HG03520 (cell line): ENCODE results near the gene ZNF775.

Experiments
- ATAC-seq: cut with Tn5 transposase; IDR thresholded peaks from one replicate; pipeline ENCODE4 v1.9.1; 2021; ENCODE audit warnings: mild to moderate bottlenecking, moderate library complexity; ENCODE audit not compliant: unreplicated experiment

ZNF775 gene

DNA sequence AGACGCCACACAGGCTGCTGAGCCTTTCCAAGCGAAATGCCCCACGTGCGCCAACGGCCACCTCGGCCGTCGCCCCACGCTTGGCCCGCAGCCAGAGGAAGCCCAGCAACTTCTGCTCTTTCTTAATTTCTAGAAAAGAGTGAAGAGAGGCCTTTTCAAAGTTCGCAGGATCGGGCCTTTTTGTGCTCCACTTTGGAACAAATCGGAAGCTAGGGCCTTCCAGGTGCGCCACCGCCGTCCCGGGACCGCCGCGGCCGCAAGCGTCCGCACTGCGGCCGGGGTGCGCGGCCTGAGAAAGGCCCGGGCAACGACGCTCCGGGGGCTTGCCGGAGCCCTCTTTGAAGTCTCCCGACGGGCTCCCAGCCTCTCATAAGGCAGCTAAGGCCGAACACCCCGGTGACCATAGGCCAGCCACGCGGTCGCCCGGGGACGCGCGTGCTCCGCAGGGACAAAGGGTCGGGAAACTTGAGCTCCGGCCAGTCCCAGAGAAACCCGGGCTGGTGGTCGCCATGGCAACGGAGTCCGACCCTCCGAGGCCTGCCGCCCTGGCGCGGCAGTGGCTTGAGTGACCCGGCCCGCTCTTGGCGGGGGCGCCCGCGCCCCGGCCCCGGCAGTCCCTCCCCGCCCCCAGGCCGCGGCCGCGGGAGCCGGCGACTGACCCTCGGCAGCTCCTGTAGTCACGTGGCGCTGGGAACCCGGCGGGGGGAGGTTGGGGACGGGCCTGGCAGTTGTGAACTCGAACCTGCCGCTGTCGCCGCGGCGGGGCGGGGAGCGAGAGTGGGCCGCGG lies 10.8 kb upstream of the ZNF775 start, which contains the start of gene REPIN1:
TSS of gene REPIN1 (plus strand) at position 727 of the 788 bp plus-strand sequence. CDS start 890 bp downstream, outside the sequence.
- peak; percentile 54 for ATAC-seq

DNA sequence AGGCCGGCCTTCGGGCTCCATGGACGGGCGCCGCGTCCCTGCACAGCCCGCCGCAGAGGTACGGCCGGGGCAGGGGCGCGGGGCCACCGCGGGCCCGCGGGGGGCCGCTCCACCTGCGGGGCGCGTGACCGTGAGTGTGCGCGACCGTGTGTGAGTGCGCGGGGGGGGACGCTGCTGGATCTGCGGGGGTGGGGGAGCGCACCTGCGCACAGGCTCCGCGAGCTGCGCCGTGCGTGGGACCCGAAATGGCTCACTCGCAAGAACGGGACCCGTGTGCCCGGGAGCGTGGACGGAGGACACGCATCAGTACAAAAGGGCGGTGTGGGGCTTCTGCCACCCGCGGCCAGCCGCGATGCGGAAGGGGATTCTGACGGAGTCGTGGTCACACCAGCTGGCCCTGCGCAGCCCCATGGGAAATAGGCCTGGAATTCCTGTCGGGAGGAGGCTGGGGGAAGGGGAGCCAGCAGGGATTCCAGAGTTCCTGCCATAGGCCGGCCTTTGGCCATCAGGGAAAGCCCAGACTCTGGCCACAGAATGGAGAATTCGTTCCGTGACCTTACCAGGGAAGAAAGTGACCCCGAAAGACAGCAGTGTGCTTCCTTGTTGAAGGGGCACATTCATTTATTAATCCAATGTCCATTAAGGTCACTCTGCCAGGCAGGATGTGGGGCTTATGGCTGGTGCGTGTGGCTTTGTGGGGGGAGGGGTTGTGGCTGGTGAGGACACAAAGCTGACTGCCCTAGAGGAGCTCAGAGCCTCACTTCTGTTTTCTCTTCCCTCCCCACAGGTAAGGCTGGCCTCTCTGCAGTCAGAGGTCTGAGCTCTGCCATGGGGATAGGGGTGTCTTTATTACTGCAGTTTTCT lies 10.0 kb upstream of the ZNF775 start:
- no peak for ATAC-seq

DNA sequence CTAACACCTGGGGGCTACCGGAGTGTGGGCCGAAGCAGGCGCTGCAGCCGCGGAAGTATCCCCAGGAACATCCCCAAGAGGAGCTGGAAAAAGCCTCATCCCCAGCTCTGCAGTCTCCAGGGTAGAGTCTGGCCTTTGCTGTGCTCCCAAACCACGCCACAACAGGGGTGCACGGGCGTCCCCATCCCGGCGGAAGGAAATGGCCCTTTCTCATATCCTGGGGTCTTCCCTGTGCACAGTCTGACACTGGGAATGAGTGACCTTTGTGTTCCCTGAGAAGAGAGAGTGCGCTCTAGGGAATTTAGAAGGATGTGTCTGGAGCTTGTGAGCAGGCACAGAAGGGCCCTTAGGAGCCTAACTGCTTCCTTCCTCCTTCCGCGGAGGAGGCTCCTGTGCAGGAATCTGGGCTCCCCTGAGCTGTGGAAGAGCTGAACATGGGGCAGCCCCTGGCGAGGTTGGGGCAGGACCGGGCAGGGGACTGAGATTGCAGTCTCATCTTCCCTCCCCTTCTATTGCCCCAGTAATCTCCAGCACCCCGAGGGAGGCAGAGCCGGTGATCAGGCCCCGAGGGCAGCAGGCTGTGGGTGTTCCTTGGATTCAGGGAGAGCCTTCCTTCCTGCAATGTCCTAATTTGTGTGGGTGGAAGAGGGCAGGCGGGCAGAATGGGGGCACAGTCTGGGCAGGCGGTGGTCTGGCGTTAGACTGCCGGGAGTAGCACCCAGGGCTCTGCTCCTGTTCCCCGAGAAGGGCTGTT lies 9.2 kb upstream of the ZNF775 start:
- ATAC-seq = no peak

DNA sequence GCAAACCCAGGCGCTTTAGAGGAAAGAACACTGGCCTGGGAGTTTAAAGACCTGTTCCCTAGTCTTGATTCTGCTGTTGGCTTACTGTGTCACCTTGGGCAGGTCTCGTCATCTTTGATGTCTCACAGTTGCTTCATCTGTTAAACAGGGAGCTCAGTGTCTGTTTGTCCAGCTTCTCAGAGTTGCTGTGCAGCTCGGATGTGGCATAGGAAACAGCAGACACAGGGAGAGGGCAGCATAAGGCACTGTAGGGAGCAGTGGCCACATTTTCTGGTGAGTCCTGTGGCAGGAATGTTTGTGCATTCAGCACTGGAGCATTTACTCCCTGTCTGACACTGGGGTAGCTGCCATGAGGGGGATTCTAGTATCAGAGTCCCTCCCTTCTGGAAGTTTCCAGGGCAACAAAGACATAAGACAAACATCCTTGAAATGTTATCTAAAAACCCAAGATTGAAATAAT lies 8.5 kb upstream of the ZNF775 start:
- no peak for ATAC-seq

DNA sequence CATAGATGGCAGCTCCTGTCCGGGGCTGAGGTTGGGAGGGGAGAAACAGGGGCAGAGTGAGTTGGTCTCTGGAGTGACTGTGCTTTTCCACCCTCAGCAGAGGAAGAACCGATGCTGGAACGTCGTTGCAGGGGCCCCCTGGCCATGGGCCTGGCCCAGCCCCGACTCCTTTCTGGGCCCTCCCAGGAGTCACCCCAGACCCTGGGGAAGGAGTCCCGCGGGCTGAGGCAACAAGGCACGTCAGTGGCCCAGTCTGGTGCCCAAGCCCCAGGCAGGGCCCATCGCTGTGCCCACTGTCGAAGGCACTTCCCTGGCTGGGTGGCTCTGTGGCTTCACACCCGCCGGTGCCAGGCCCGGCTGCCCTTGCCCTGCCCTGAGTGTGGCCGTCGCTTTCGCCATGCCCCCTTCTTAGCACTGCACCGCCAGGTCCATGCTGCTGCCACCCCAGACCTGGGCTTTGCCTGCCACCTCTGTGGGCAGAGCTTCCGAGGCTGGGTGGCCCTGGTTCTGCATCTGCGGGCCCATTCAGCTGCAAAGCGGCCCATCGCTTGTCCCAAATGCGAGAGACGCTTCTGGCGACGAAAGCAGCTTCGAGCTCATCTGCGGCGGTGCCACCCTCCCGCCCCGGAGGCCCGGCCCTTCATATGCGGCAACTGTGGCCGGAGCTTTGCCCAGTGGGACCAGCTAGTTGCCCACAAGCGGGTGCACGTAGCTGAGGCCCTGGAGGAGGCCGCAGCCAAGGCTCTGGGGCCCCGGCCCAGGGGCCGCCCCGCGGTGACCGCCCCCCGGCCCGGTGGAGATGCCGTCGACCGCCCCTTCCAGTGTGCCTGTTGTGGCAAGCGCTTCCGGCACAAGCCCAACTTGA lies 7.8 kb upstream of the ZNF775 start:
- ATAC-seq = no peak

- no peak for ATAC-seq
Observed at GRCh38 chr7:150371996-150372270, 7.2 kb upstream of the ZNF775 start.

DNA sequence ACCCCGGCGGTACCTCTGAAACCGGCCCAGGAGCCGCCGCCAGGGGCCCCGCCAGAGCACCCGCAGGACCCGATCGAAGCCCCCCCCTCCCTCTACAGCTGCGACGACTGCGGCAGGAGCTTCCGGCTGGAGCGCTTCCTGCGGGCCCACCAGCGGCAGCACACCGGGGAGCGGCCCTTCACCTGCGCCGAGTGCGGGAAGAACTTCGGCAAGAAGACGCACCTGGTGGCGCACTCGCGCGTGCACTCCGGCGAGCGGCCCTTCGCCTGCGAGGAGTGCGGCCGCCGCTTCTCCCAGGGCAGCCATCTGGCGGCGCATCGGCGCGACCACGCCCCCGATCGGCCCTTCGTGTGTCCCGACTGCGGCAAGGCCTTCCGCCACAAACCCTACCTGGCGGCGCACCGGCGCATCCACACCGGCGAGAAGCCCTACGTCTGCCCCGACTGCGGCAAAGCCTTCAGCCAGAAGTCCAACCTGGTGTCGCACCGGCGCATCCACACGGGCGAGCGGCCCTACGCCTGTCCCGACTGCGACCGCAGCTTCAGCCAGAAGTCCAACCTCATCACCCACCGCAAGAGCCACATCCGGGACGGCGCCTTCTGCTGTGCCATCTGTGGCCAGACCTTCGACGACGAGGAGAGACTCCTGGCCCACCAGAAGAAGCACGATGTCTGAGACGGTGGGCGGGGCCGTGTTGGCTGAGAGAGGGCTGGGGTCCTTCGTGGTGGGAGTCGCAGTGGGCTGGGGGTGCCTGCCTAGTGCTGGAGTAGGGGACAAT lies 6.7 kb upstream of the ZNF775 start:
- ATAC-seq = no peak

DNA sequence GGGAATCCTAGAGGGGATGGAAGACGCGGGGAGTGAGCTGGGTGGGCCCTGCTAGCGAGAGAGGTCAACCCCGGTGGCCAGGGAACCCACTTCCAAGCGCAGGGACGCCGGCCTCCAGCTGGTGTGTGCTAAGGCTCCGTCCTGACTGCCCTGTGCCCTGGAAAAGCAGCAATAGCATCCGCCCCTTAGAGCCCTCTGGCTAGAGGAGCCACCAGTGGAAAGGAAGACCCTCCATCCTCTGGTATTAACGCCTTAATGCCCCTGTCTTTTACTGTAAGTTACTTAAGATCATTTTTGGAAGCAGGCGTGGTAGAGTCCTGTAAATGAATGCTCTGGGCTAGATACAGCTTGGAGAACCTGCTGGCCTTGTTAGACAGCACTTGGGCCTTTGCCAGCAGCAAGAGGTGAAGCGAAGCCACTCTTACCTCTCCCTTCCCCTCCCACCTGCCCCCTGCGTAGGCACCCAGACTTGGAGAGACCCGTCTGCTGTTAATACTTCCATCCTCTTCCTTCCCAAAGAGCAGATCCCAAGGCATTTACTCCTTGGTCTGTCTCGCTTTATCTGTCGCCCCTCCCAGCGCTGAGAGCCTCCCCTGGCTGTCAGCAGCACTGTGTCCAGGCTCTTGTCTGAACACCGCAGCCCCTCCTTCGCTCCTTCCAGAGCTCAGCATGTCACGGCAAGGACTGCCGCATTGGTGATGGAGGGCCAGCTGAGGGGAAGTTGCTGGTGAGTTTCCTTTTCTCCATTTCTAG lies 5.9 kb upstream of the ZNF775 start:
- ATAC-seq = no peak

DNA sequence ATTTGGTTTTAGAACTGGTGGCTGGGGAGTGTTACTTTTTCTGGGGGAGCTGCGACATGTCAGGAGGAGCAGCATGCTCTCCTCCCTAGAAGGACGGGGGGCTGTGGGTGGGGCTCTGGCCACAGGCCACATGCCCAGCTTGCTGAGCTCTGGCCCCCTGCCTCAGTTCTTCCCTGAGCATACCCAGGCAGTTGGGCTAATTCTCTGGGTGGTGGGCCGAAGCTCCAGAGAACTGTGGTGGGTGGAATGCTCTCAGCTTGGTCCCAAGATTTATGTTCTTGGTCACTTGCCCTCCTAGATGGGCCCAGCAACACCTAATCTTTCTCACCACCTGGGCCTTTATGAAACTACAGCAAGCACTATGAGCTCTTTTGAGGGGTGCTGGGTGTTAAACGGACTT lies 5.1 kb upstream of the ZNF775 start:
- ATAC-seq = no peak

DNA sequence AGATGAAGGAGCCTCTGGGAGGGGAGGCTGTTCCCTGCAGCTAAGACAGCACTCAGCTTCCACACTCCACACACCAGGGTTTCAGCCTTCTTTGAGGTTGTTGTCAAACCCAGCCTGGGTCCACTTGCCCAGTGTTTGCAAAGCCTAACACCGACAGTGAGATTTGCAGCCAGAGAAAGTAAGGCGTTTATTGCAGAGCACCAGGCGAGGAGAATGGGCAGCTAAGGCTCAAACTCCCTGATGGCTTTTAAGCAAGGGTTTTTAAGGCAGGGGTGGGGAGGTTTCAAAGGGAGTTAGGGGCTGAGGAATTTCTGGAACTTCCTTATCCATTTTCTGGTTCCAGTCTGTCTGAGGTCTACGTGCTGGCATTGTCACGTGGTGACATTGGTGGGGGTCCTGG lies 4.7 kb upstream of the ZNF775 start:
- ATAC-seq = no peak

- no peak for ATAC-seq
Observed at GRCh38 chr7:150375662-150376521, 3.2 kb upstream of the ZNF775 start.

- ATAC-seq = no peak
Observed at GRCh38 chr7:150376560-150376959, 2.6 kb upstream of the ZNF775 start.

GRCh38 chr7:150377196-150377595 lies 1.9 kb upstream of the ZNF775 start:
- ATAC-seq = no peak

GRCh38 chr7:150377635-150378034 lies 1.5 kb upstream of the ZNF775 start:
- no peak for ATAC-seq

DNA sequence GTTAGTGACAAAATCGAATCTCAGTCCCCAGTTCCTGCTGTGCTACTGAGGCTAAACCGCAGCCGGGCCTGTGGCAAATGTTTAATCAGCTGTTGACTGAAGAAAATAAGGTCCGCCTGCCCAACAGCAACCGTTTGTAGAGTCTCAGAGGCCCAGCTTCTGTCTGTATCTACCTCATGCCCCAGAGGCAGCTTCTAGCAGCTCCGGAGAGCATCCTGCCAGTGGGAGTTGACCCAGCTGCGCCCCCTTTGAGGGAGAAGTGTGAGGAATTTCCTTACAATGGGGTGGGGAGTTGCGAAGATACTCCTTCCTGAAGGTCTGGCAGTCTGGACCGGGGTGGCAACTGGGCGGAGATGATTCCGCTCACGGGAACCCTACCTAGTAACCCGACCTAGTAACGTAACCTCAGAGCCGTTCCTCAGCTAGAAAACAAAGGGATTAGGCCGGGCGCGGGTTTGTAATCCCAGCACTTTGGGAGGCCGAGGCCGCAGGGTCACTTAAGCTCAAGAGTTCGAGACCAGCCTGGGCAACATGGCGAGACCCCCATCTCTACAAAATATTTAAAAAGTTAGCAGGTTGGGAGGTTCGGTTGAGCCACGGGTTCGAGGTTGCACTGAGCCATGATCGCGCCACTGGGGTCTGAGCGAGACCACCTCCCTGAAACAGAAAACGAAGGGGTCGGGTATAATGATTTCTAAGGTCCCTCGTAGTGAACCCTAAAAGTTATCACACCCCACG lies 846 bp upstream of the ZNF775 start:
- ATAC-seq = no peak

GRCh38 chr7:150379441-150380379 lies 580 bp downstream of the ZNF775 start:
- ATAC-seq = peak; percentile 18
